Measurements from ENCODE around the gene AFF2.

AFF2 gene

GRCh38 chrX:148938348-148938747 is 437.9 kb downstream of the AFF2 start:
- DNase-seq, result no peak

GRCh38 chrX:148940411-148940996 is 440.1 kb downstream of the AFF2 start:
- no peak for DNase-seq

- DNase-seq, result no peak
Observed at GRCh38 chrX:148942754-148943153, 442.3 kb downstream of the AFF2 start.

GRCh38 chrX:148947399-148947975 is 447.1 kb downstream of the AFF2 start:
- DNase-seq, result no peak

- DNase-seq, result no peak
Observed at GRCh38 chrX:148956352-148956751, 455.9 kb downstream of the AFF2 start.

GRCh38 chrX:148958901-148959300 is 458.5 kb downstream of the AFF2 start:
- DNase-seq, result no peak

GRCh38 chrX:148960060-148960459 is 459.6 kb downstream of the AFF2 start:
- DNase-seq, result no peak

- DNase-seq, result no peak
Observed at GRCh38 chrX:148961985-148962384, 461.6 kb downstream of the AFF2 start.

GRCh38 chrX:148976571-148977400 is 476.4 kb downstream of the AFF2 start:
- no peak for DNase-seq

GRCh38 chrX:148979786-148980185 is 479.4 kb downstream of the AFF2 start:
- DNase-seq, result no peak

- no peak for DNase-seq
Observed at GRCh38 chrX:148984238-148984637, 483.8 kb downstream of the AFF2 start.

GRCh38 chrX:148991502-148991901 is 491.1 kb downstream of the AFF2 start:
- DNase-seq, result no peak

GRCh38 chrX:148995661-148996060 is 495.2 kb downstream of the AFF2 start:
- no peak for DNase-seq

- no peak for DNase-seq
Observed at GRCh38 chrX:149002320-149002719, 501.9 kb downstream of the AFF2 start.

- no peak for DNase-seq
Observed at GRCh38 chrX:149003863-149004660, 503.6 kb downstream of the AFF2 start.

- no peak for DNase-seq
Observed at GRCh38 chrX:149004936-149005335, 504.5 kb downstream of the AFF2 start.

- no peak for DNase-seq
Observed at GRCh38 chrX:149006235-149006634, 505.8 kb downstream of the AFF2 start.

GRCh38 chrX:149007423-149007822 is 507.0 kb downstream of the AFF2 start:
- DNase-seq, result no peak

GRCh38 chrX:149010013-149010852 is 509.8 kb downstream of the AFF2 start:
- no peak for DNase-seq

GRCh38 chrX:149010853-149011224 is 510.4 kb downstream of the AFF2 start:
- no peak for DNase-seq

- DNase-seq, result no peak
Observed at GRCh38 chrX:149013081-149013480, 512.7 kb downstream of the AFF2 start.

- no peak for DNase-seq
Observed at GRCh38 chrX:149021159-149021558, 520.7 kb downstream of the AFF2 start.
